OCI-LY7 (cell line): ENCODE data around the gene ATP8B2.

Experiments used
- EZH2phosphoT487 ChIP-seq: fragments of 200-600 bp; sonication (generic); IDR thresholded peaks from 2 replicates; pipeline ENCODE4 v1.6.1; 2018; ENCODE audit warnings: low read depth, borderline replicate concordance, mild to moderate bottlenecking, mixed run types, antibody characterized with exemption, low read length, moderate library complexity, mixed read lengths
- TF ChIP-seq, protein P1 (sequence below): fragments of 200-600 bp; sonication (generic); conservative IDR thresholded peaks from 2 replicates; pipeline ENCODE4 v1.5.1; 2014; ENCODE audit warnings: mild to moderate bottlenecking, antibody characterized with exemption, low read length, moderate library complexity, mixed read lengths

- TF ChIP-seq, protein P1, sequence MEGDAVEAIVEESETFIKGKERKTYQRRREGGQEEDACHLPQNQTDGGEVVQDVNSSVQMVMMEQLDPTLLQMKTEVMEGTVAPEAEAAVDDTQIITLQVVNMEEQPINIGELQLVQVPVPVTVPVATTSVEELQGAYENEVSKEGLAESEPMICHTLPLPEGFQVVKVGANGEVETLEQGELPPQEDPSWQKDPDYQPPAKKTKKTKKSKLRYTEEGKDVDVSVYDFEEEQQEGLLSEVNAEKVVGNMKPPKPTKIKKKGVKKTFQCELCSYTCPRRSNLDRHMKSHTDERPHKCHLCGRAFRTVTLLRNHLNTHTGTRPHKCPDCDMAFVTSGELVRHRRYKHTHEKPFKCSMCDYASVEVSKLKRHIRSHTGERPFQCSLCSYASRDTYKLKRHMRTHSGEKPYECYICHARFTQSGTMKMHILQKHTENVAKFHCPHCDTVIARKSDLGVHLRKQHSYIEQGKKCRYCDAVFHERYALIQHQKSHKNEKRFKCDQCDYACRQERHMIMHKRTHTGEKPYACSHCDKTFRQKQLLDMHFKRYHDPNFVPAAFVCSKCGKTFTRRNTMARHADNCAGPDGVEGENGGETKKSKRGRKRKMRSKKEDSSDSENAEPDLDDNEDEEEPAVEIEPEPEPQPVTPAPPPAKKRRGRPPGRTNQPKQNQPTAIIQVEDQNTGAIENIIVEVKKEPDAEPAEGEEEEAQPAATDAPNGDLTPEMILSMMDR, result peak; percentile 43; the same call in 1 of the 2 replicates
- no peak for TF ChIP-seq EZH2phosphoT487
These were observed 539 bp downstream of the ATP8B2 start for GRCh38 chr1:154325583-154326545.
